KBM-7 (cell line): Measurements from ENCODE around the gene SUGCT.

Experiments
- DNase-seq: peaks from one replicate; pipeline ENCODE4 v3.0.0-alpha.2; 2015
- in situ Hi-C: fragments of 300-500 bp; cut with MboI; formaldehyde crosslinking; loops from 2 replicates; pipeline ENCODE4 v1.14.3; 2020; ENCODE audit warnings: low sequenced_read_pairs, low pct_unique_long_range_greater_than_20kb, mixed read lengths

SUGCT gene

DNA sequence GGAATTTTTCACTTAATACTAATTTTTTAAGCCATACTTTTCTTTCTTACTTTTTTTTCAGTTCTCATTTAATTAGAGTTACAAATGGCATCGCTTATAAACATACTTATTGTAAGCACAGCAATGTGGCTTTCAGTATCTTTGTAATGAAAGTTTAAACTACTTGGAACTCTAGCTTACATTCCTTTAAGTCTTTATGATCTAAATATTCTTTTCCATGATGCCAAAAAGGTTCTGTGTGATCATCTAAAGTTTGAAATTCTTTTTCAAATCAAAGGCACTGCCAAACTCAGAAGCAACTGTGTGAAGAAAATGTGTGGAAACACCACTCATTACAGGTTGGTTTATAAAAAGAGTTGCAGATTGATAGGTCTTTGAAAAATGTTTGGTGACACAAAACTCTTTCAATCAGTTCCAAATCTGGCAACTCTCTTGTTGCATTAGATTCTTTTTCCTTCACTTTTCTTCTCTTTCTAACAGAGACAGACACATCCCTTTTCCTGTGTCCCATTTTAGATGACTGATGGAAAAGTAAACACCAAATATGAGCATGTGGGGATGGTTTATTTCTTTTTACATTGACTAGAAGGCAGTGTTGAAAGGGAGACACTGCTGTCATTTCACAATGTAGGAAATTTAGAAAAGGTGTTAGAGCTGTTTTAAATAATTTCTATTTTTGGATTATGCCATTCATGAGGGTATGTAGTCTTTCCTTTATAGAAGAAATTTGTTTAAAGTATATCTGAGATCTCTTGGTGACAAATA, 392.3 kb downstream of the SUGCT start:
- no peak for DNase-seq
- in situ Hi-C loops: no loop called here

DNA sequence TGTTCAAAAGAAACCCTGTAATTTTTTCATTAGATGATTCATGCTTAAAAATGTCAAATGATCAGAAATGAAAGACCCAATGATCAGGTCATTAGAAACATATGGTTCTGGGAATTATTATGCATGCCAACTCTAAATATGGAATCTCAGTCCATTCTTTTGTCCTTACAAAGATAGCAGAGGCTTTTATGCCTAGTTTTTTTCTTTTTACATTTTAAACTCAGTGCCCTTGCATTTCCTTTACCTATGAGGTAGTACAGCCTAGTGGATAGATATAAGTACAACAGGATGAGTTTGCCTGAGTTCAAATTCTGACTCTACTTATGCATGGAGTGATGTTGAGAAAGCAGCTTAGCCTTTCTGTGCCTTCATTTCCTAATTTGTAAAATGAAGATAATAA, 392.9 kb downstream of the SUGCT start:
- no peak for DNase-seq
- in situ Hi-C loops: no loop called here

DNA sequence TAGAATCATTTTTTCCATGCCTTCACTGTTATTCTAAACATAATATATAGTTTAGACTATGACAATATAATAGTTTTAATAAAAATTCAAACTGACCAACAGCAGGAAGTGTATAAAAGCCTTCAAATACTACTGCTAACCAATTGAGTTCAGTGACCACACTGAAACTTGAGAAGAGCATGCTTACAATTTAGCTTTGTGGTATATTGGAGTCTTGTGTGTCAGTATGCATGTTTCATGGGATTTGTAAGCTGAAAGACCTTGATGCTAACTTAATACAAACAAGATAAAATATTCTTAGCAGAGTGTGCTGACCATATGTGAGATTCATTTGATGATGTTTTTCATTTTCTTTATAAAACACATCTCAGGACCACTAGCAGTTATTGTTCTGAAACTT, 395.5 kb downstream of the SUGCT start:
- DNase-seq: no peak

DNA sequence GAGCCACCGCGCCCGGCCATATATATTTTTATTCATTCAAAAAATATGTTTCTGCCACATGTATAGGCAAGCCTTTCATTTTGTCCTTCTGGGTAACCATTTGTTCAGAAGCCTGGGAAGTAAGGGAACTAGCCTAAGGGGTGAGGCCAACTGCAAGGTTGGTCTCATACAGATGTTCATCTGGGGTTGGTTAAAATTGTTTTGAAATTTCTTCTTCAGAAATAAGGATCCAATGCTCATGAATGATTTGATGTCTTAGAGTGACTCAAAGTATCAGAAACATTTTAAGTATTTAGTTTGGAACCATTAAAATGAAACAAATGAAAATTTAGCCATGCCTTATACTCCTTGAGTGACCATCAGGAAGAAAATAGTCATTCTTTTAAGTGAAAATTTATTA, 397.2 kb downstream of the SUGCT start:
- in situ Hi-C loops: no loop called here
- DNase-seq: no peak

More for the DNA sequence above, 395.5 kb downstream of the SUGCT start:
- in situ Hi-C loops: no loop called here

DNA sequence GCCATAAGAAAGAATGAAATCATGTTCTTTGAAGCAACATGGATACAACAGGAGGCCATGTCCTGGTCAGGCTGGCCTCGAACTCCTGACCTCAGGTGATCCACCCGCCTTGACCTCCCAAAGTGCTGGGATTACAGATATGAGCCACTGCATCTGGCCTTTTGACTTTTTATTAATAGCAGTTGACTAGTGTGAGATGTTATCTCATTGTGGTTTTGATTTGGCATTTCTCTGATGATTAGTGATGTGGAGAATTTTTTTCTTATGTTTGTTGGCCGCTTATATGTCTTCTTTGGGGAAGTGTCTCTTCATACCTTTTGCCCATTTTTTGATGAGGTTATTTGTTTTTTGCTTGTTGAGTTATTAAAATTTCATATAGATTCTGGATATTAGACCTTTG, 400.9 kb downstream of the SUGCT start:
- DNase-seq: no peak
- in situ Hi-C loops: no loop called here

DNA sequence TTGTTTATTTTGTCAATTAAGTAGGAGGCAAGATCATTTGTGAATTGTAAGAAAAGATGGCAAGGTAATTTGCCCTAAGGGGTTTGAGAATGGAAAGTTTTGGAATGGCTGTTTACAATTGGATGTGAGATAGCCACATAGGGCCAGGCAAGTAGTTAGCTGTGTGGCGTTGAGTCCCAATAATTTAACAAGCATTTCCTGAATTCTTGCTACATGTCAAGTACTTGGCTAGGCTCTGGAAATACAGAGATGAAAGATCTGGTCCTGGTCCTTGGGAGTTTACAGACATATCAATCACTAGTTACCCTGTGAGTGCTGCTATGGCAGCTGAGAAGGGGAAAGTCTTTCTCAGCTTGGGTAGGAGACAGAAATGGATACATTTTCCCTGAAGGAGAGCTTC, 401.6 kb downstream of the SUGCT start:
- no peak for DNase-seq
- in situ Hi-C loops: no loop called here

DNA sequence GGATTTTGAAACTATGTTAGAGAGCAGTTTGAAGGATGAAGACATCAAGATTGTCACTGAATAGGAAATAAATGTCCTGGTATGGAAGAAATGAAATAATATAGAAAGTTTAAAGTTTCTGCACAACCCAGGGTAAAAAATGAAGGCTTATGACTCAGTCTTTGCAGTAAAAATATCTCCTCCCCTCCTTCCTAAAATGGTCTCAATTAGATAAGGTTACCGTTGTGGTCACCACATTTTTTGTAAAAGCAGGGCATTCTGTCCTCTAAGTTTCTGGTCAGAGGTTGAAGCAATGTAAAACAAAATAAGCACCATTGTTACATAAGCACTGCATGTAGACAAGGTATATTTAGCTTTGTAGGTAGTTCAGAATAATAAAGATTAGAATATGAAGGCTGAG, 403.5 kb downstream of the SUGCT start:
- no peak for DNase-seq
- in situ Hi-C loops: no loop called here

DNA sequence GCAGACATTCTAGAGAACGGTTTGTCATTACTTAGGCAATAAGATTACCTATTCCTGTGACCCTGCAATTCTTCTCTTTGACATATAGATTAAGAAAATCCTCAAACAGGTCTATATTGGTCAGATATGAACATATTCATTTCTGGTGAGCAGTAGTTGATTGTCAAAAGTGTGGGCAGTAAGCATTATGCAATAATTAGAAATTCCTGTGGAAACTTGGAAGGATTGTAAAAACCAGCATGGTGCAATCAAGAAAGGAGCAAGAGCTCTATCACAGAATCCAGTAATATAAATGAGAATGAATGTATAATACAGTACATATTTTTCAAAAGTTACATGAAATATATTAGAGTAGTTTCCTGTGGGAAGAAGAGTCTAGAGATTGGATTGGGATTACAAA, 406.5 kb downstream of the SUGCT start:
- in situ Hi-C loops: no loop called here
- no peak for DNase-seq

DNA sequence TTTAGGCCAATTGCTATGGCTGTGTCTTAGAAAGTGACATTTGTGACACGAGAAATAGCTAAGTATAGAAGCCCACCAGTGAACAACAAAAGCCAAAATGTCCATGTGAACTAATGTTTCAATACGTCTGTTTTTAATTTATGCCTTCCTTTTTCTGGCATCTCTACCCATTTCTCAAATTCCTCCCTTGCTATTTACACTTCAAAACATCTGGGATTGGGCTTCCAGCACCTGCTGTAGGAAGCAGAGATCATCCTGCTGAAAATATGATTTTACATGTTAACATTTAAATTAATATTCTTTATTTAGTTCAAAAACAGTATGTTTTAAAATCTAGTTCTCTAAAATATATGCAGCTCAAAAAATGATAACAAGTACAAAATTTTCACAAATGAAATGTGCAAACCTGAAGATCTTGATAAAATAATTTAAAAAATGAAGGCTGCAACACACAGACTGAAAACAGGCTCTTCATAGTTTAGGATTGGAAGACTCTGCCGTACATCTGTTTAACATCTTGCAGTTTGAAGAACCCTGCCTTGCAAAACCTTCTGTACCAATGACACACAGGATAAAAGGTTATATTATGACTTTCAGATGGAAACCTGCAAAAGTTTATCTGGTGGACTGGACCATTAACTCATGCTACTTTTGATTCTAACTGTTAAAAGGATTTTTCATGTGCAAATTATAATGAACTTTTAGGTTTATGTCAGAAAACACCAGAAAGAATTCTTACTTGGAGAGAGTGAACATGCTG, 408.4 kb downstream of the SUGCT start:
- no peak for DNase-seq
- in situ Hi-C loops: no loop called here

DNA sequence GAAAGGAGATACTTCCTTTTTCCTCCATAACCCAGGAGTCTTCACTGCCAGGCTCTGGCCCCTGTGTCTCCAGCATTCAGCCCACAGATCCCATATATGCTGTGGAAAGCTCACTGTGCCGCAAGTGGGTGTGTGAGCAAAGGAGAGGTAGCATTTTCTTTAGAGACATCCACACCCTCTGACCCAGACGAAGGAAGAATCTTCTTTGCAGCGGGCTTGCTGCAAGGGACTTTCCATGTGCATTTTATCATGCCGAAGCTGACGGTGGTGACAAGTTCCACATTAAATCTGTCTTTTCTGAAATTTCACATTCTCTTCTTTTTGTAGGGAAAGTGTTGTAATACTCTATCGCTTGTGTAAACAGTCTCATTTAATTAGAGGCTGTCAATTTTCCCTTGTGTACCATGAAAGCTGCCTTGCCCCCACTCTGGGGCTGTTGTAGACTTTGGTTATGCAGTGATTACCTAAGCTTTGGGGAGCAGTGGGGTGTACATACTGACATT, 409.5 kb downstream of the SUGCT start:
- in situ Hi-C loops: no loop called here

DNA sequence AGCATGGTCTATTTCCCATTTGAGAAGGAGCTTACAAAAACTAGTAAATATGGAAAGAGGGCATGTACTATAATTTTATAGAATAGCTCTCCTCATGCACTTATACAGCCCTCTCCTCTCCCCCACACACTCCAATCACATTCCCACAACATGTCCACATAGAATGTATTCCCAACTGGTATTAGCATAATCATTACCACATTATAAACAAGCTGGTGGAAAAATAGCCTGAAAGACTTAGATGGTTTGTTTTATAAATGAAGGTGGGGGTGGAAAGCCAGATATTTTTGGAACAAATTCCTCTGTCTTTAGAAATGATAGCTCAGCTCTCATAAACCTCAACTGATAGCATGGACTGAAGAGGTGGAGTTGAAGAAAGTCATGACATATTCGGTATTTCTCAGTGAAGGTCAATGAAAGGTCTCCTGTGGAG, 410.1 kb downstream of the SUGCT start:
- no peak for DNase-seq
- in situ Hi-C loops: no loop called here

More for the DNA sequence above, 409.5 kb downstream of the SUGCT start:
- DNase-seq: no peak

DNA sequence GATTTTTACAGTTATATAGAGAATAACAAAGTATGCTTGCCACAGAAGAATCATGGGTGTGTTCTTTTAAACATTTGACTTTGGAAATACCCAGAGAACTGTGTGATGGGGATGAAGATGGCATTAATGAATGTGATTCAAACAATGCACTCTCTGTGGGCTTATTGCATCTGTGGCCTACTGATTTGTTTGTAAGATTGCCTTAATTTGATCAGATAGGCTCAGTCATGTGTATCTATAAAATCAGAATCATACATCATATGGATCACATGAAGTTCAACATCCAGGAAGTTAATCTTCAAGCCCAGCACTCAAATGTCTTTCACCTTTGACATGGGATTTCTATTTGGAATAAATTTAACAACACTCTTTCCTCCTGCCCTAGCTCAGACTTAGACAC, 410.9 kb downstream of the SUGCT start:
- no peak for DNase-seq
- in situ Hi-C loops: no loop called here

DNA sequence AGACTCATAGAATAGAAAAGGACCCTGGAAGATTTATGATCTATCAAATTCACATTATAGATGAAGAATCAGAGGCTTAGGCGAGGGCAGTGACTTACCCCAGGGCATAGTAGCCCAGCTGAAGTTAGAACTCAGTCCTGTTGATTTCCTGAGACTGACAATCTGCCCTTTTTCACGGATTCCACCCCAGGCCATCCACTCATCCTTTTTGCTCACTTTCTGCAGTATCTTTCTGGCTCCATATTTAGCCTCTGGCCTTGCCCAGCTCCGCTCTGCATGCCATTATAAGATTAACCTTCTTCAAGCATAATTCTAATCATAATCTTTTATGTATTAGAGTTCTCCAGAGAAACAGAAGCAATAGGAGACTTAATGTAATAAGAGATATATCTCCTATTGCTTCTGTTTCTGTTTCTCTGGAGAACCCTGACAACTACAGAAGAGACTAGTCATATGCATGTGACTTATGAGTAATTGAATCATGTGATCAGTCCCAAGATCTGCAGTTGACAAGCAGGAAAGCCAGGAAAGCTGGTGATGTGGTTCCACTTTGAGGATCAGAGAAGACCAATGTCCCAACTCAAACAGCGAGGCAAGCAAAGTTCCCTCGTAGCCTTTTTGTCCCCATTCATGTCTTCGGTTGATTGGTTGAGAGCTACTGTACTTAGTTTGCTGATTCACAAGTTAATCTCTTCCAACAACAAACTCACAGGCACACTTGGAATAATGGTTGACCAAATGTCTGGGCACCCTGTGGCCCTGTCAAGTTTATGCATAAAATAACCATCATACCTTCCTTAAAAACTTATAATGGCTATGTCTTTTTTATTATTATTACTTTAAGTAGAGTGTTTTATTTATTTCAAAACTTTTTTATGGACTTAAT, 412.1 kb downstream of the SUGCT start:
- in situ Hi-C loops: no loop called here
- DNase-seq: no peak

DNA sequence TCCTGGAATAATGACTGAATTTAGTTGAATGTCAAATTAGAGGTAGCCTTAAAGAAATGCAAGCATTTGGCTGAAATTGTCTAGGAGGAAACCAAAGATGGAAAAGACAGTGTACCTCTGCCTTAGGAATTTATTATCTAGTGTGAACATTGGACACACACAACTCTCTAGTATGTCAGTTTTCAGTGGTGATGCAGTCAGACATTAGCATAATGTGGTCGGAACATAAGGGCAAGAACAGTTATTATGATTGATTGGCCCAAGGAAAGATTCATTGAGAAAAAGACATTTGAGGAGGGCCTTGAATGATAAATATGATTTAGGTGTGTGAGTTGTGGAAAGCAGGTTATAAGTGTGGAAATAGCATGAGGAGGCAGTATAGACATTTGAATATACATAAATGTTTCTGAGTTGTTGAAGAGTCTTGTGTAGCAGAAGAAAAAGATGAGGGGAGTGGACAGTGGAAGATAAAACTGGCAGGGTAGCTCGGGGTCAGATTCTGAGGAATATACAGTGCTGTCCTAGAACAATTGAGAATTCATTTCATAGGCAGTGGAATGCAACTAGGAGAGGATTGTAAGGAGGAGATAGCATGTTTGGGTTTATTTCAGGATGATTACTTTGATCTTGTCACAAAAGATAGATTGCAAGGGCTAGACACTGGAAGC, 414.7 kb downstream of the SUGCT start:
- in situ Hi-C loops: no loop called here
- DNase-seq: no peak

DNA sequence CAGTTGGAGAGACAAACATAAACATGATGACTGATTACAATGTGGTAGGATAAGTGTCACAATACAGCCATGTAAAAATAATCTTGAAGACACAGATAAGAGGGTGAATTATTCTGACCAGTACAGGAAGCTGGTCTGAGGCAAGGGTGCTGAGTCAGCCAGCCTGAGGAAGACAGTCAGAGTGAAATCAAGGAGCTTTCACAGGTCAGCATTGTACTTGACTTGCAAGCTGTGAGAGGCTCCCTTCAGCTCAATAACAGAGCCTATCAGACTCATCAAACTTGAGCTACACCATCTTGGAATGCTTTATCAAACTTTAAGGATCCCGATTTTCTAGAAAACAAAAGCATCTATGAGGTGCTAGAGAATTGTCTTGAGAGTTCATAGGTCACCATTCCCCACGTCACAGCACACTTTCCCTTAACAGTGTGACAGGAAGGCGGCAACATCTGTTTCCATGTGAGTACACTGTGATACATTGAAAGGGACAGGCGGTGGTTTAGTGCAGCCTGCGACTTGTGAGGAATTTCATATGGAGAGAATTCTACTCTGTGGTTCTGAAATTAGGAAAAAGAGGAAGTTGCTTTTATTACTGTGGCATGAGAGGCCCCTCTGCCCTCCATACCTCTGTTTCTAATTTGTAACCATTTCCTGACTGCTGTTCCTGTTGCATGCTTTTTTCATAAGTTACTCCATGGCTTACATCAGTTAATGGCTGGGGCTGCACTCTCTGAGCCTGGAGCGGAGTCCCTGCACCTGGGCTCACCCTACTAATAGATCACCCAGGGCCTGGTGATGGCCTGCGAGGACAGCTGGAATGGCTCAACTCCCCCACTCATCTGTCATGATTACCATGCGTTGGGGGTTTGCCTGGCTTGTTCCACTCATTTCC, 417.1 kb downstream of the SUGCT start:
- in situ Hi-C loops: no loop called here

DNA sequence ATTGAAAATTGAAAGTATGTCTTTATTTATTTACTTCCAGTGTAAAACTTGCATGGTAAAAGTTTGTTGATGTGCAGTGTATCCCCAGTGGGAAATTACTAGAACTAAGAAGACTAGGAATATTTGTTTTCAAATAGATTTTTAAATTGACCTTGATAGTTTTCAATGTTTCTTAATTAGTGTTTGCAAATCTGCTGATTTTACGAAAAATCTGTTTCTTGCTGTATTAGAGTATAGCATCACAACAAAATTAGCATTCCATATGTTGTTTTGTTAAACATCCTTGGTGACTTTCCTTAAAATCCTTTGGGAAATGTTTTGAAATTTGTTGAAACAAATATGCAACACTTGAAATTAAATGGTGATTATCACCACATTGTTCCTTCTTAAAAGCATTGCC, 425.9 kb downstream of the SUGCT start:
- in situ Hi-C loops: no loop called here

More for the DNA sequence above, 417.1 kb downstream of the SUGCT start:
- DNase-seq: peak; percentile 95

DNA sequence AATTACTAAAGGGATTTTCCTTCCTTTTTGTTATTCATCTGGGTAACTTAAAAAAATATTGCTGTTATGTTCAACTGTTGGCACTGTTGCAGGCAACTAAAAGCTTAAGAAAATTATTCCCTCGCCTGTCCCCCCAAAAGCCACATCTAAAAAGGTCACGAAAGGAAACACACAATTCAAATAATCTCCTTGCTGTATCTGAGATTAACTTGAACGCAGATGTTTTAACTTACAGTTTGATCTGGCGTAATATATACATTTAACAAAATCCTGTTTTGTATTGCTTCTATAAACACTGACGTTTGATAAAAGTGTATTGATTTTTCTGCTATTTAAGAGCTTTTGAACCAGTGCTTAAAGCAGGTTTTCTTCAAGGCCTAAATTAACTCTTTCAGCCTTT, 432.1 kb downstream of the SUGCT start:
- in situ Hi-C loops: no loop called here
- no peak for DNase-seq

More for the DNA sequence above, 425.9 kb downstream of the SUGCT start:
- no peak for DNase-seq

DNA sequence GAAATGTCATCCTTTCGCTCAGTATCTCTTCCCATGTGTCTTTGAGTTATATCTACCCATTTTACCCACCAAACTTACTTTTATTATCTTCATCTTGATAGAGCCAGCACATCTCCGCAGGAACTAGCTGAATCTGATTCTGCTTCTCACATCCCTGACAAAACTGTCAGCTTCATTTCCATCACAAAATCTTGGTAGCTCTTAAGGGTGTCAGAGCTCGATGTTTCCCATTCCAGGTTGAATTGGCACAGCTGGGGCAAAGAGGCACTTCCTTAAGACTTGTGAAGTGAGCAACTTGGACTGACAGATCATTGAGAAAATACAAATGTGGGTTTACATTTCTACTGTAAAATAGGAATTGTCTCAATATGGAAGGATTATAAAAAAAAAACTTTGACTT, 434.5 kb downstream of the SUGCT start:
- in situ Hi-C loops: no loop called here

More for the DNA sequence above, 434.5 kb downstream of the SUGCT start:
- no peak for DNase-seq
